ENCODE measurements around the gene KCNQ4.

Gene KCNQ4

DNA sequence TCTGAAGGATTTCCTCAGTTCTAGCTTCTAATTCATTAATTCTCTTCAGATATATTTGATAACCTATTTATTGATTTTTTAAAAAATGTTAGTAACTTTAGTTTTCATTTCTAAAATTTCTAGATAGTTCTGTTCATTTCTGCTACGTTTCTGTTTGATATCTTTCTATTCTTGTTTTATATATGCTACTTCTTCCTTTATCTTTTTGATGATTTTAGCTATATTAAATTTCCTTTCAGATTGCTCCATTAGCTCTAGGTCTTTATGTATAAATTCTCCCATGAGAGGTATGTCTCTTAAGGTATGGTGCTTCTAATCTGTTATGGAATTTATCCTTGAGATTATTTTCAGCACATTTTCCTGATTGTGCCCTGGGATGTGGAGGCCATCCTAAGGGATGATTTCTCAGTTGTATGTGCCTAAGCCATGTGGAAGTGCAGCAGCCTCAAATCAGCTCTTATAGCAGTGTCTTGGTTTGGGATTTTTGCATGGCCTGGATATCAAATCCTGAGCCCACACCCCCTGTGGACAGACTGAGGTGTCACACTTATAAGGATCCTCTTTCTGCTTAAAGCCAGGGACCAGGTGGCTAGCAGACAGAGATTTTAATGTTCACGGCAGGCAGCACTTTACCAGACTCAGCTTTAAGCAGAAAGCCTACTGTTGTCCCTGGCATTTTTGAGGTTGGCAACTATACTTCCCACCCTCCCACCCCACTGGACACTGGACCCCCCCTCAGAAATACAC, 6.2 kb upstream of the KCNQ4 start:
- TF ChIP-seq SUZ12 (IDR thresholded peaks at IDR 0.05) (no peak), HDGF (IDR thresholded peaks at IDR 0.05; ENCODE audit: borderline replicate concordance) (no peak), TARDBP (IDR thresholded peaks at IDR 0.05) (no peak), CTBP1 (IDR thresholded peaks at IDR 0.05; ENCODE audit: borderline replicate concordance) (no peak), ARNT (IDR thresholded peaks at IDR 0.05) (no peak), SP1 (IDR thresholded peaks at IDR 0.05) (no peak), PKNOX1 (IDR thresholded peaks at IDR 0.05) (no peak), FOXM1 (IDR thresholded peaks at IDR 0.05; ENCODE audit: borderline replicate concordance) (no peak), ZNF384 (IDR thresholded peaks at IDR 0.05) (no peak), FOXA1 (IDR thresholded peaks at IDR 0.05) (no peak), LEF1 (IDR thresholded peaks at IDR 0.05; ENCODE audit: borderline replicate concordance) (no peak), L3MBTL2 (conservative IDR thresholded peaks at IDR 0.05) (no peak), FOXK2 (IDR thresholded peaks at IDR 0.05) (no peak), NFRKB (IDR thresholded peaks at IDR 0.05) (no peak)
- DNase-seq (ENCODE audit: extremely low spot score): no peak
- POLR2A ChIA-PET: no interaction called here
- CTCF ChIA-PET: no interaction called here

- no peak for DNase-seq (ENCODE audit: extremely low spot score)
- no peak for TF ChIP-seq ELF4 (IDR thresholded peaks at IDR 0.05)
- TF ChIP-seq SP1 (IDR thresholded peaks at IDR 0.05): no peak
- POLR2A ChIA-PET: interaction anchor here (0.8 kb wide), 1 partner anchor 90 kb away, joined by 3 read pairs; the partner anchor contains the start of gene NFYC
- CTCF ChIA-PET: interaction anchor here (0.9 kb wide), 1 partner anchor 11 kb away, joined by 3 read pairs; no protein-coding TSS in a partner anchor
Measured at GRCh38 chr1:40780678-40781607, 2.6 kb upstream of the KCNQ4 start.

GRCh38 chr1:40781608-40781971, 2.0 kb upstream of the KCNQ4 start:
- TF ChIP-seq SUZ12 (IDR thresholded peaks at IDR 0.05): no peak
- no peak for TF ChIP-seq FOXA1 (IDR thresholded peaks at IDR 0.05)
- no peak for TF ChIP-seq SP1 (IDR thresholded peaks at IDR 0.05)
- no peak for TF ChIP-seq FOXK2 (IDR thresholded peaks at IDR 0.05)
- TF ChIP-seq NFRKB (IDR thresholded peaks at IDR 0.05): no peak
- no peak for TF ChIP-seq ZNF384 (IDR thresholded peaks at IDR 0.05)
- no peak for TF ChIP-seq LEF1 (IDR thresholded peaks at IDR 0.05; ENCODE audit: borderline replicate concordance)
- no peak for TF ChIP-seq FOXM1 (IDR thresholded peaks at IDR 0.05; ENCODE audit: borderline replicate concordance)
- no peak for TF ChIP-seq ARNT (IDR thresholded peaks at IDR 0.05)
- TF ChIP-seq PKNOX1 (IDR thresholded peaks at IDR 0.05): no peak
- no peak for TF ChIP-seq HDGF (IDR thresholded peaks at IDR 0.05; ENCODE audit: borderline replicate concordance)
- TF ChIP-seq ELF4 (IDR thresholded peaks at IDR 0.05): no peak
- no peak for TF ChIP-seq L3MBTL2 (conservative IDR thresholded peaks at IDR 0.05)
- no peak for TF ChIP-seq TARDBP (IDR thresholded peaks at IDR 0.05)
- ChIA-PET CTCF (no interaction called here), POLR2A (no interaction called here)
- DNase-seq (ENCODE audit: extremely low spot score): no peak

- POLR2A ChIA-PET: interaction anchor here (0.9 to 1.2 kb wide), 2 partner anchors 9 to 13 kb away, joined by 3 read pairs; no protein-coding TSS in a partner anchor
- DNase-seq (ENCODE audit: extremely low spot score): peak; percentile 22
- CTCF ChIA-PET: interaction anchor here (1.5 kb wide), 1 partner anchor 9 kb away, joined by 17 read pairs; no protein-coding TSS in a partner anchor
- TF ChIP-seq SUZ12 (IDR thresholded peaks at IDR 0.05): no peak
- no peak for TF ChIP-seq SP1 (IDR thresholded peaks at IDR 0.05)
- TF ChIP-seq BHLHE40 (IDR thresholded peaks at IDR 0.05; ENCODE audit: borderline replicate concordance): no peak
- TF ChIP-seq ZNF384 (IDR thresholded peaks at IDR 0.05): no peak
- no peak for TF ChIP-seq FOXA1 (IDR thresholded peaks at IDR 0.05)
- no peak for TF ChIP-seq CTBP1 (IDR thresholded peaks at IDR 0.05; ENCODE audit: borderline replicate concordance)
- TF ChIP-seq HDGF (IDR thresholded peaks at IDR 0.05; ENCODE audit: borderline replicate concordance): no peak
- no peak for TF ChIP-seq L3MBTL2 (conservative IDR thresholded peaks at IDR 0.05)
- no peak for TF ChIP-seq NFRKB (IDR thresholded peaks at IDR 0.05)
- no peak for TF ChIP-seq ARNT (IDR thresholded peaks at IDR 0.05)
- no peak for TF ChIP-seq FOXK2 (IDR thresholded peaks at IDR 0.05)
- no peak for TF ChIP-seq FOXM1 (IDR thresholded peaks at IDR 0.05; ENCODE audit: borderline replicate concordance)
- TF ChIP-seq PKNOX1 (IDR thresholded peaks at IDR 0.05): no peak
Measured at GRCh38 chr1:40782371-40782956, 1.1 kb upstream of the KCNQ4 start.

DNA sequence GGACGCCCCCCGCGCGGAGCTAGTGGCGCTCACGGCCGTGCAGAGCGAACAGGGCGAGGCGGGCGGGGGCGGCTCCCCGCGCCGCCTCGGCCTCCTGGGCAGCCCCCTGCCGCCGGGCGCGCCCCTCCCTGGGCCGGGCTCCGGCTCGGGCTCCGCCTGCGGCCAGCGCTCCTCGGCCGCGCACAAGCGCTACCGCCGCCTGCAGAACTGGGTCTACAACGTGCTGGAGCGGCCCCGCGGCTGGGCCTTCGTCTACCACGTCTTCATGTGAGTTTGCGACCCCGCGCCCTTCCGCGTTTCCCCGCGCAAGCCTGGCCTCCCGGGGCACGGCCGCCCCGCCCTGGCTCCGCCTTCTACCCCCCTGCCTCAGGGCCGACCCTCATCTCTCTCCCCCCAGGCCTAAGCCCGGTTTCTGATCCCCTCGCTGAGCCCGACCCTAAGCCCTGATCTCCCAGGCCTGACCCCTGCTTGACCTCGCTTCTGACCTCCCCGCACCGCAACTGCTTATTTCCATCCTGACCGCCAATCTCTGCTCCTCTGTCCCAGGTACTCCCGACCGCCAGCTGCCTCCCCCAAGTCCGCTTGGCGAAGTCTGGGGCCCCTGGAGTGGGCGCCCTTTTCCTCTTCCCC, 669 bp downstream of the KCNQ4 start:
- POLR2A ChIA-PET: interaction anchor here (1.7 kb wide), 1 partner anchor 93 kb away, joined by 4 read pairs; the partner anchor contains the start of gene NFYC
- CTCF ChIA-PET: interaction anchor here (1.0 kb wide), 1 partner anchor 9 kb away, joined by 3 read pairs; no protein-coding TSS in a partner anchor
- DNase-seq (ENCODE audit: extremely low spot score): peak; percentile 47
- TF ChIP-seq BHLHE40 (IDR thresholded peaks at IDR 0.05; ENCODE audit: borderline replicate concordance): no peak
- TF ChIP-seq FOXM1 (IDR thresholded peaks at IDR 0.05; ENCODE audit: borderline replicate concordance): peak; percentile 31; the same call in 1 of the 2 replicates
- peak; percentile 39; the same call in 1 of the 2 replicates for TF ChIP-seq L3MBTL2 (conservative IDR thresholded peaks at IDR 0.05)

All from HEK293T (cell line).